WTC11 (cell line): ENCODE results near the gene GPR153. TPM values are rescaled to one million over a fixed set of nuclear protein-coding genes. Genes with fewer than 3 reads are reported as not detected.

Experiments used
- ATAC-seq: fragments of 200-7000 bp; cut with Tn5 transposase; 2 replicates; pipeline ENCODE4 v1.10.0; 2021; ENCODE audit warnings: mild to moderate bottlenecking, moderate library complexity
- CTCF ChIA-PET: fragments of 300-600 bp; sonication (Branson Sonifier 250); formaldehyde crosslinking; loops from one replicate; lab custom pipeline; 2021; ENCODE audit warnings: antibody characterized with exemption; lab: Charles Lee
- POLR2A ChIA-PET: fragments of 350-600 bp; sonication (Branson Sonifier 250); formaldehyde crosslinking; loops from one replicate; lab custom pipeline; 2021; ENCODE audit warnings: antibody characterized with exemption; lab: Charles Lee
- DNase-seq: peaks from one replicate; pipeline ENCODE4 v3.0.0; 2021; ENCODE audit warnings: low spot score
- H3K27ac Mint-ChIP-seq: 2 replicates; pipeline ENCODE4 v1.8.0; 2021; ENCODE audit warnings: mixed read lengths
- H3K27me3 Mint-ChIP-seq: 2 replicates; pipeline ENCODE4 v1.8.0; 2021; ENCODE audit warnings: low read depth, mild to moderate bottlenecking, moderate library complexity, mixed read lengths
- H3K36me3 Mint-ChIP-seq: 2 replicates; pipeline ENCODE4 v1.8.0; 2021; ENCODE audit warnings: mixed read lengths
- H3K4me1 Mint-ChIP-seq: 2 replicates; pipeline ENCODE4 v1.8.0; 2022; ENCODE audit warnings: mixed read lengths
- H3K4me3 Mint-ChIP-seq: 2 replicates; pipeline ENCODE4 v1.8.0; 2021; ENCODE audit warnings: mild to moderate bottlenecking, moderate library complexity, mixed read lengths
- H3K9me3 Mint-ChIP-seq: 2 replicates; pipeline ENCODE4 v1.8.0; 2021; ENCODE audit warnings: mixed read lengths
- AR ChIP-seq: fragments of 250-450 bp; sonication (Bioruptor Pico); IDR thresholded peaks from 2 replicates; pipeline ENCODE4 v1.9.0; 2021; ENCODE audit warnings: mild to moderate bottlenecking
- E2F4 ChIP-seq: sonication (generic); formaldehyde crosslinking; IDR thresholded peaks from 2 replicates; pipeline ENCODE4 v1.8.1; 2022; ENCODE audit warnings: low read depth, mild to moderate bottlenecking, moderate library complexity, missing genetic modification reagents, borderline replicate concordance
- EMX1 ChIP-seq: fragments of 250-450 bp; sonication (Bioruptor Pico); IDR thresholded peaks from 2 replicates; pipeline ENCODE4 v1.8.0; 2021; ENCODE audit warnings: mild to moderate bottlenecking
- ESRRA ChIP-seq: sonication (generic); formaldehyde crosslinking; IDR thresholded peaks from 2 replicates; pipeline ENCODE4 v1.8.1; 2022; ENCODE audit warnings: mild to moderate bottlenecking, missing genetic modification reagents, borderline replicate concordance
- FOXP4 ChIP-seq: sonication (generic); formaldehyde crosslinking; IDR thresholded peaks from 2 replicates; pipeline ENCODE4 v1.8.0; 2022; ENCODE audit warnings: mild to moderate bottlenecking, missing genetic modification reagents
- GRHL2 ChIP-seq: fragments of 250-450 bp; sonication (Bioruptor Pico); IDR thresholded peaks from 2 replicates; pipeline ENCODE4 v1.8.0; 2022; ENCODE audit warnings: mild to moderate bottlenecking, moderate library complexity; ENCODE audit not compliant: insufficient replicate concordance, severe bottlenecking
- GTF2I ChIP-seq: fragments of 250-450 bp; sonication (Bioruptor Pico); conservative IDR thresholded peaks from 2 replicates; pipeline ENCODE4 v1.4.0; 2021; ENCODE audit warnings: mild to moderate bottlenecking
- HMGA2 ChIP-seq: fragments of 250-450 bp; sonication (Bioruptor Pico); IDR thresholded peaks from 2 replicates; pipeline ENCODE4 v1.4.0; 2021; ENCODE audit warnings: mild to moderate bottlenecking, moderate library complexity
- IRF1 ChIP-seq: sonication (generic); formaldehyde crosslinking; IDR thresholded peaks from 2 replicates; pipeline ENCODE4 v1.8.0; 2023; ENCODE audit warnings: missing genetic modification reagents
- JAZF1 ChIP-seq: fragments of 250-450 bp; sonication (Bioruptor Pico); IDR thresholded peaks from 2 replicates; pipeline ENCODE4 v1.9.0; 2021; ENCODE audit warnings: moderate library complexity, mild to moderate bottlenecking, inconsistent platforms
- NR2C2 ChIP-seq: sonication (generic); formaldehyde crosslinking; IDR thresholded peaks from 2 replicates; pipeline ENCODE4 v1.8.0; 2022; ENCODE audit warnings: mild to moderate bottlenecking, missing genetic modification reagents
- NR3C1 ChIP-seq: sonication (generic); formaldehyde crosslinking; conservative IDR thresholded peaks from 2 replicates; pipeline ENCODE4 v1.8.1; 2023; ENCODE audit warnings: low read depth, mild to moderate bottlenecking, missing genetic modification reagents
- RELA ChIP-seq: sonication (generic); formaldehyde crosslinking; IDR thresholded peaks from 2 replicates; pipeline ENCODE4 v1.8.1; 2022; ENCODE audit warnings: missing genetic modification reagents, mild to moderate bottlenecking, borderline replicate concordance
- TCF7 ChIP-seq: sonication (generic); formaldehyde crosslinking; IDR thresholded peaks from 2 replicates; pipeline ENCODE4 v1.8.0; 2022; ENCODE audit warnings: mild to moderate bottlenecking, low read depth, missing genetic modification reagents, moderate library complexity
- TEAD1 ChIP-seq: sonication (generic); formaldehyde crosslinking; IDR thresholded peaks from 2 replicates; pipeline ENCODE4 v1.8.0; 2022; ENCODE audit warnings: mild to moderate bottlenecking, missing genetic modification reagents
- ZBTB43 ChIP-seq: sonication (generic); formaldehyde crosslinking; IDR thresholded peaks from 2 replicates; pipeline ENCODE4 v1.8.1; 2023; ENCODE audit warnings: mild to moderate bottlenecking, missing genetic modification reagents
- ZNF121 ChIP-seq: sonication (generic); formaldehyde crosslinking; IDR thresholded peaks from 2 replicates; pipeline ENCODE4 v1.8.0; 2023; ENCODE audit warnings: missing genetic modification reagents
- ZNF138 ChIP-seq: sonication (generic); formaldehyde crosslinking; conservative IDR thresholded peaks from 2 replicates; pipeline ENCODE4 v1.8.1; 2022; ENCODE audit warnings: mild to moderate bottlenecking, moderate library complexity, missing genetic modification reagents
- ZNF232 ChIP-seq: sonication (generic); formaldehyde crosslinking; IDR thresholded peaks from 2 replicates; pipeline ENCODE4 v1.8.0; 2022; ENCODE audit warnings: mild to moderate bottlenecking, missing genetic modification reagents
- ZNF317 ChIP-seq: sonication (generic); formaldehyde crosslinking; IDR thresholded peaks from 2 replicates; pipeline ENCODE4 v1.8.1; 2023; ENCODE audit warnings: low read depth, mild to moderate bottlenecking, moderate library complexity, missing genetic modification reagents, borderline replicate concordance
- ZNF396 ChIP-seq: fragments of 250-450 bp; sonication (Bioruptor Pico); IDR thresholded peaks from 2 replicates; pipeline ENCODE4 v1.8.0; 2021; ENCODE audit warnings: mild to moderate bottlenecking, moderate library complexity, borderline replicate concordance
- ZNF532 ChIP-seq: fragments of 250-450 bp; sonication (Bioruptor Pico); IDR thresholded peaks from 2 replicates; pipeline ENCODE4 v1.9.0; 2021; ENCODE audit warnings: mild to moderate bottlenecking, borderline replicate concordance
- total RNA-seq: library from RNA; stranded (reverse); gene quantifications from 3 replicates; pipeline ENCODE4 v1.2.3, GENCODE V29; 2021
- TF ChIP-seq, protein P1 (sequence below): sonication (generic); formaldehyde crosslinking; IDR thresholded peaks from 2 replicates; pipeline ENCODE4 v1.8.0; 2022; ENCODE audit warnings: mild to moderate bottlenecking, missing genetic modification reagents

The GPR153 gene
- total RNA-seq, 1 experiment from 2014 or later: 13.4 TPM

DNA sequence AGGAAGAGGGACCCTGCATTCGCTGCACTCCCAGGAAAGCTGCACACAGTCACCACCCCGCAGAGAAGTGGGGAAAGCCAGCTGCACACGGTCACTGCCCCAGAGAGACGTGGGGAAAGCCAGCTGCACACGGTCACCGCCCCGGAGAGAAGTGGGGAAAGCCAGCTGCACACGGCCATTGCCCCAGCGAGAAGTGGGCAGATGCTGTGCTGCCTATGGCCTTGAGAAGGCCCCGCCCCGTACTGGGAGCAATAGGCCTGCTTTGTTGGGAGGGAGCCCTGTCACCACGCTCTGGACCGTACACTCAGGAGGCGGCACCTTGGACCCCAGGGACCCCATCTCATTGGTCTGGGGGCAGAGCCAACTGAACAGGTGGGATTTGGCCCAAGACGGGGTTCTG, 4.3 kb upstream of the GPR153 start:
- H3K4me1 Mint-ChIP-seq: peaks cover 5% of the 10 kb centered on the region
- CTCF ChIA-PET: interaction anchor here (1.2 to 14.8 kb wide), 3 partner anchors 16 to 92 kb away, joined by 3 to 164 read pairs (median 4); no protein-coding TSS in a partner anchor
- POLR2A ChIA-PET: no interaction called here
- ATAC-seq (no peak), DNase-seq (no peak)
- H3K27ac Mint-ChIP-seq: no peak overlapping the region
- no peaks in the 10 kb centered on the region for H3K36me3 Mint-ChIP-seq
- TF ChIP-seq JAZF1 (CRISPR knock-in tag) (no peak), ZNF232 (CRISPR knock-in tag) (no peak), ZNF396 (CRISPR knock-in tag) (no peak), TCF7 (CRISPR knock-in tag) (no peak), ZBTB43 (no peak), NR3C1 (no peak), ZNF317 (no peak), NR2C2 (CRISPR knock-in tag) (no peak), FOXP4 (no peak), IRF1 (no peak), GTF2I (CRISPR knock-in tag) (no peak), EMX1 (CRISPR knock-in tag) (no peak), HMGA2 (CRISPR knock-in tag) (no peak), TEAD1 (no peak)
- TF ChIP-seq, protein P1, sequence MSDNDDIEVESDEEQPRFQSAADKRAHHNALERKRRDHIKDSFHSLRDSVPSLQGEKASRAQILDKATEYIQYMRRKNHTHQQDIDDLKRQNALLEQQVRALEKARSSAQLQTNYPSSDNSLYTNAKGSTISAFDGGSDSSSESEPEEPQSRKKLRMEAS (CRISPR knock-in tag): no peak
- H3K4me3 Mint-ChIP-seq: no peak overlapping the region
- H3K9me3 Mint-ChIP-seq: no peaks in the 10 kb centered on the region
- peaks cover 7% of the 10 kb centered on the region for H3K27me3 Mint-ChIP-seq

DNA sequence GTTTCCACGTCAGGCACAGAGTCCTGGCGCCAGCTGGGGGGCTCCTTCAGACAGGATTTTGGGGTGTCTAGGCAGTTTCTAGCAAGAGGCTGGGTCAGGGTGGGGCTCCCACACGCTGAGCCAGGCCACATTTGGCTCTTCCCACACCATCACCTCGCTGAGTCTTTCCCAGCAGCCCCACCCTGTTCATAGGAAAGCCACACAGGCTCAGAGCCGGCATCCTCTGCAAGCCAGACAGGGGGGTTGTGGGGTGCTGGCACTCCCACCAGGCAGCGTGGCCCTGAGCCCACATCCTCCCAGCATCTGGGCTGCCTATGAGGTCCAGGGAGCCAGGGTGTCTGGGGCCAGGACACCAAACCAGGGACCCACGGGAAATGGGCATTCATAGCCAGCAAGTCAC, 2.8 kb upstream of the GPR153 start:
- ChIA-PET CTCF (interaction anchor here (4.2 to 14.8 kb wide), 2 partner anchors 15 to 25 kb away, joined by 26 to 164 read pairs; no protein-coding TSS in a partner anchor), POLR2A (no interaction called here)
- H3K4me3 Mint-ChIP-seq: no peak overlapping the region
- no peaks in the 10 kb centered on the region for H3K9me3 Mint-ChIP-seq
- no peak for DNase-seq
- H3K27me3 Mint-ChIP-seq: peaks cover 18% of the 10 kb centered on the region
- H3K27ac Mint-ChIP-seq: no peak overlapping the region
- ATAC-seq: no peak
- H3K4me1 Mint-ChIP-seq: peaks cover 9% of the 10 kb centered on the region
- H3K36me3 Mint-ChIP-seq: no peaks in the 10 kb centered on the region
- TF ChIP-seq E2F4 (CRISPR knock-in tag): no peak
- TF ChIP-seq ESRRA (CRISPR knock-in tag): no peak
- TF ChIP-seq ZBTB43: no peak
- no peak for TF ChIP-seq ZNF121
- no peak for TF ChIP-seq GRHL2
- TF ChIP-seq RELA (CRISPR knock-in tag): no peak
- no peak for TF ChIP-seq AR
- no peak for TF ChIP-seq ZNF138 (CRISPR knock-in tag)
- no peak for TF ChIP-seq ZNF532
